GM23248 (cell line): Measurements from ENCODE around the gene GPR132.

Experiments used
- EZH2 ChIP-seq: fragments of 200-600 bp; sonication (generic); IDR thresholded peaks from 2 replicates; pipeline ENCODE4 v1.6.1; 2018; ENCODE audit warnings: antibody characterized with exemption, mild to moderate bottlenecking; ENCODE audit not compliant: insufficient read depth, poor library complexity, severe bottlenecking
- EZH2phosphoT487 ChIP-seq: fragments of 200-600 bp; sonication (generic); IDR thresholded peaks from 2 replicates; pipeline ENCODE4 v1.6.1; 2018; ENCODE audit warnings: antibody characterized with exemption, moderate library complexity, mild to moderate bottlenecking, low read depth; ENCODE audit not compliant: insufficient read depth

DNA sequence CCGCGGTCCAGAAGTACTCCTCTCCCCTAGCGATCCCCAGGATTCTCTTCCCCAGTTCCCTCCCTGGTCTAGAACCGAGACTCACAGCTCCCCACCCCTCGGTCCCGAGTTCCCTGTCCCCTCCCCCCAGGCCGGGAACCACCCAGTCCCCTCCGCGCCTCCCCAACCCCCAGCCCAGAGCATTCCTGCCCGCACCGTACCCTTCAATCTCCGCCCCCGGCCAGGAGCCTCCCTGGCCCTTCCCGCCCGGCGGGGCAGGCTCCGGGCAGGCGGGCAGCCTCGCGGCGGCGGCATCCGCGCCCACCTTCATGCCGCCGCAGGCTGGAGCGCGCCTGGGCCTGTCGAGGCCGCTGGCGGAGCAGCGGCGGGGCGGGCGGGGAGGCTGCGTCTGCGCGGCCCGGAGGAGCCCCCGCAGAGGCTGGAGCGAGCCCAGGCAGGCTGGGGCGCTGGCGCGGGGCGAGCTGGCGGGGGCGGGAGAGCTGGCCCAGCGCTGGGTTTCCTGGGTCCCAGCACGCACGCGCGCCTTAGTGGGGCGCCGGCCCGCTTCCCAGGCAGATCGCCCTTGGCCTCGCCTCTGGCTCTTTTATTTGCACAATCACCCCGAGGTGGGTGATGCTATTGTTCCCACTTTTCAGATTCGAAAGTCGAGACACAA, 22.2 kb upstream of the GPR132 start:
- TF ChIP-seq EZH2 (no peak), EZH2phosphoT487 (no peak)
